ENCODE data around the gene TRAF4. TPM values are rescaled to one million over a fixed set of nuclear protein-coding genes. Genes with fewer than 3 reads are reported as not detected.

The TRAF4 gene
- total and polyA plus RNA-seq, 9 of the 15 experiments (the other 6 are each of a cell fraction or from before 2014, with no cell fraction given) = 2.4 to 147 (median 72.4) TPM

DNA sequence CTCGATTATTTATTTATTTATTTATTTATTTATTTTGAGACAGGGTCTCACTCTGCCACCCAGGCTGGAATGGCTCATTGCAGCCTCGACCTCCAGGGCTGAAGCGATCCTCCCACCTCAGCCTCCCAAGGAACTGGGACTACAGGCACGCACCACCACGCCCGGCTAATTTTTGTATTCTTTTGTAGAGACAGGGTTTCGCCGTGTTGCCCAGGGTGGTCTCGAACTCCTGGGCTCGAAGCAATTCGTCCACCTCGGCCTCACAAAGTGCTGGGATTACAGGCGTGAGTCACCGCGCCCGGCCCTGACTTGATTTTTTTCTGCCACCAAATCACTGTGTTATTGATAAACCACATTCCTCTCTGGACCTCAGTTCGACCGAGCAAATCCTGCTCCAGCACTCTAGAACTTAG is 24.8 kb upstream of the TRAF4 start (continued):
- TF ChIP-seq STAG1 (CRISPR knock-in tag; IDR thresholded peaks at IDR 0.05; ENCODE audit: borderline replicate concordance) (no peak), MECOM (CRISPR knock-in tag; IDR thresholded peaks at IDR 0.05) (no peak), TAF9B (IDR thresholded peaks at IDR 0.05; ENCODE audit: partially characterized antibody) (no peak), CTBP1 (IDR thresholded peaks at IDR 0.05; ENCODE audit: borderline replicate concordance) (peak; percentile 29; the same call in 1 of the 2 replicates), RBM15 (IDR thresholded peaks at IDR 0.05; ENCODE audit: insufficient read depth, low read length) (no peak), HMG20B (CRISPR knock-in tag; IDR thresholded peaks at IDR 0.05) (peak; percentile 64; the same call in 1 of the 2 replicates), LCOR (CRISPR knock-in tag; IDR thresholded peaks at IDR 0.05) (peak; percentile 70), ZNF780A (CRISPR knock-in tag; IDR thresholded peaks at IDR 0.05) (0 out of 2 replicates have a peak, but pooled peaks have one; percentile 55), SMARCA4 (IDR thresholded peaks at IDR 0.05) (peak; percentile 72), CCAR2 (IDR thresholded peaks at IDR 0.05; ENCODE audit: low read depth, low read length) (no peak), TCFL5 (CRISPR knock-in tag; conservative IDR thresholded peaks at IDR 0.05) (no peak), KDM5B (IDR thresholded peaks at IDR 0.05; ENCODE audit: insufficient replicate concordance, low read depth, low read length) (no peak), FOXJ3 (CRISPR knock-in tag; IDR thresholded peaks at IDR 0.05) (no peak), CHCHD3 (CRISPR knock-in tag; IDR thresholded peaks at IDR 0.05) (no peak), TEAD1 (CRISPR knock-in tag; IDR thresholded peaks at IDR 0.05) (peak; percentile 50 to 80; a peak in 3 of 4 replicates), TARDBP (IDR thresholded peaks at IDR 0.05) (peak; percentile 80; the same call in 1 of the 2 replicates), HDAC1 (IDR thresholded peaks at IDR 0.05) (peak in 1 of 2 experiments; percentile 98; a peak in 2 of 4 replicates)
- TF ChIP-seq, protein P1, sequence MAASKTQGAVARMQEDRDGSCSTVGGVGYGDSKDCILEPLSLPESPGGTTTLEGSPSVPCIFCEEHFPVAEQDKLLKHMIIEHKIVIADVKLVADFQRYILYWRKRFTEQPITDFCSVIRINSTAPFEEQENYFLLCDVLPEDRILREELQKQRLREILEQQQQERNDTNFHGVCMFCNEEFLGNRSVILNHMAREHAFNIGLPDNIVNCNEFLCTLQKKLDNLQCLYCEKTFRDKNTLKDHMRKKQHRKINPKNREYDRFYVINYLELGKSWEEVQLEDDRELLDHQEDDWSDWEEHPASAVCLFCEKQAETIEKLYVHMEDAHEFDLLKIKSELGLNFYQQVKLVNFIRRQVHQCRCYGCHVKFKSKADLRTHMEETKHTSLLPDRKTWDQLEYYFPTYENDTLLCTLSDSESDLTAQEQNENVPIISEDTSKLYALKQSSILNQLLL (CRISPR knock-in tag; IDR thresholded peaks at IDR 0.05; ENCODE audit: borderline replicate concordance) = no peak
- TF ChIP-seq, protein P2, sequence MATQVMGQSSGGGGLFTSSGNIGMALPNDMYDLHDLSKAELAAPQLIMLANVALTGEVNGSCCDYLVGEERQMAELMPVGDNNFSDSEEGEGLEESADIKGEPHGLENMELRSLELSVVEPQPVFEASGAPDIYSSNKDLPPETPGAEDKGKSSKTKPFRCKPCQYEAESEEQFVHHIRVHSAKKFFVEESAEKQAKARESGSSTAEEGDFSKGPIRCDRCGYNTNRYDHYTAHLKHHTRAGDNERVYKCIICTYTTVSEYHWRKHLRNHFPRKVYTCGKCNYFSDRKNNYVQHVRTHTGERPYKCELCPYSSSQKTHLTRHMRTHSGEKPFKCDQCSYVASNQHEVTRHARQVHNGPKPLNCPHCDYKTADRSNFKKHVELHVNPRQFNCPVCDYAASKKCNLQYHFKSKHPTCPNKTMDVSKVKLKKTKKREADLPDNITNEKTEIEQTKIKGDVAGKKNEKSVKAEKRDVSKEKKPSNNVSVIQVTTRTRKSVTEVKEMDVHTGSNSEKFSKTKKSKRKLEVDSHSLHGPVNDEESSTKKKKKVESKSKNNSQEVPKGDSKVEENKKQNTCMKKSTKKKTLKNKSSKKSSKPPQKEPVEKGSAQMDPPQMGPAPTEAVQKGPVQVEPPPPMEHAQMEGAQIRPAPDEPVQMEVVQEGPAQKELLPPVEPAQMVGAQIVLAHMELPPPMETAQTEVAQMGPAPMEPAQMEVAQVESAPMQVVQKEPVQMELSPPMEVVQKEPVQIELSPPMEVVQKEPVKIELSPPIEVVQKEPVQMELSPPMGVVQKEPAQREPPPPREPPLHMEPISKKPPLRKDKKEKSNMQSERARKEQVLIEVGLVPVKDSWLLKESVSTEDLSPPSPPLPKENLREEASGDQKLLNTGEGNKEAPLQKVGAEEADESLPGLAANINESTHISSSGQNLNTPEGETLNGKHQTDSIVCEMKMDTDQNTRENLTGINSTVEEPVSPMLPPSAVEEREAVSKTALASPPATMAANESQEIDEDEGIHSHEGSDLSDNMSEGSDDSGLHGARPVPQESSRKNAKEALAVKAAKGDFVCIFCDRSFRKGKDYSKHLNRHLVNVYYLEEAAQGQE (IDR thresholded peaks at IDR 0.05; ENCODE audit: borderline replicate concordance) = 0 out of 2 replicates have a peak, but pooled peaks have one; percentile 27
- TF ChIP-seq, protein P2 (CRISPR knock-in tag; IDR thresholded peaks at IDR 0.05; ENCODE audit: low read depth) = no peak
- TF ChIP-seq, protein P3, sequence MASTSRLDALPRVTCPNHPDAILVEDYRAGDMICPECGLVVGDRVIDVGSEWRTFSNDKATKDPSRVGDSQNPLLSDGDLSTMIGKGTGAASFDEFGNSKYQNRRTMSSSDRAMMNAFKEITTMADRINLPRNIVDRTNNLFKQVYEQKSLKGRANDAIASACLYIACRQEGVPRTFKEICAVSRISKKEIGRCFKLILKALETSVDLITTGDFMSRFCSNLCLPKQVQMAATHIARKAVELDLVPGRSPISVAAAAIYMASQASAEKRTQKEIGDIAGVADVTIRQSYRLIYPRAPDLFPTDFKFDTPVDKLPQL (IDR thresholded peaks at IDR 0.05; ENCODE audit: extremely low read depth, insufficient read length) = no peak

Measured in K562 (cell line).